Brain microvascular endothelial cell (primary cell): ENCODE data around the gene CNBP.
"Not testable (repeated sequence)": the region's sequence is repeated elsewhere in the genome, so short reads cannot be mapped to it uniquely, and the experiment has no call there.

ENCODE experiments used
- DNase-seq: peaks from one replicate; pipeline ENCODE4 v3.0.0-alpha.2; 2020
- H3K27ac ChIP-seq: fragments of 250-450 bp; sonication (Bioruptor Pico); 2 replicates; pipeline ENCODE4 v1.5.1; 2020; ENCODE audit warnings: mild to moderate bottlenecking, moderate library complexity
- H3K27me3 ChIP-seq: fragments of 250-450 bp; sonication (Bioruptor Pico); replicated peaks from 2 replicates; pipeline ENCODE4 v1.5.1; 2020; ENCODE audit warnings: mild to moderate bottlenecking
- H3K36me3 ChIP-seq: fragments of 250-450 bp; sonication (Bioruptor Pico); replicated peaks from 2 replicates; pipeline ENCODE4 v1.5.1; 2020; ENCODE audit warnings: mild to moderate bottlenecking
- H3K4me3 ChIP-seq: 2 replicates; pipeline ENCODE4 v1.5.1; 2011; ENCODE audit warnings: low read depth, mild to moderate bottlenecking, control low read depth, low read length, moderate library complexity
- CTCF ChIP-seq: IDR thresholded peaks from 2 replicates; pipeline ENCODE4 v1.5.1; 2011; ENCODE audit warnings: low read depth, mild to moderate bottlenecking, moderate library complexity, low read length, control low read depth, inconsistent platforms; ENCODE audit errors: missing control alignments
- in situ Hi-C: cut with HindIII; loops from 2 replicates; pipeline ENCODE4 v1.10.0; 2017; ENCODE audit warnings: low sequenced_read_pairs, low pct_ligation_motif_present

Gene CNBP

GRCh38 chr3:129139911-129140310 lies 43.8 kb downstream of the CNBP start:
- H3K27ac ChIP-seq, result no peak overlapping the region
- DNase-seq, result no peak
- H3K27me3 ChIP-seq, result no peaks in the 10 kb centered on the region
- H3K36me3 ChIP-seq, result peaks cover 18% of the 10 kb centered on the region
- no peak overlapping the region for H3K4me3 ChIP-seq
- in situ Hi-C loops, result no loop called here
- no peak for TF ChIP-seq CTCF

GRCh38 chr3:129136275-129136674 lies 47.4 kb downstream of the CNBP start:
- H3K36me3 ChIP-seq, result peaks cover 43% of the 10 kb centered on the region
- H3K27ac ChIP-seq, H3K27me3 ChIP-seq, H3K4me3 ChIP-seq, DNase-seq, in situ Hi-C loops: not testable (repeated sequence)

- Histone ChIP-seq H3K4me3 (no peak overlapping the region), H3K27ac (no peak overlapping the region), H3K27me3 (no peaks in the 10 kb centered on the region), H3K36me3 (peaks cover 49% of the 10 kb centered on the region)
- no peak for TF ChIP-seq CTCF
- in situ Hi-C loops, result no loop called here
- DNase-seq, result no peak
Measured at GRCh38 chr3:129132097-129132866, 51.4 kb downstream of the CNBP start.

GRCh38 chr3:129131465-129132088 lies 52.1 kb downstream of the CNBP start:
- H3K27ac ChIP-seq, result no peak overlapping the region
- peaks cover 49% of the 10 kb centered on the region for H3K36me3 ChIP-seq
- in situ Hi-C loops, result no loop called here
- no peak for TF ChIP-seq CTCF
- no peak overlapping the region for H3K4me3 ChIP-seq
- H3K27me3 ChIP-seq, result no peaks in the 10 kb centered on the region
- no peak for DNase-seq

GRCh38 chr3:129130291-129130813 lies 53.3 kb downstream of the CNBP start:
- no peak for TF ChIP-seq CTCF
- in situ Hi-C loops, result no loop called here

GRCh38 chr3:129128357-129129155 lies 55.1 kb downstream of the CNBP start:
- peaks cover 32% of the 10 kb centered on the region for H3K36me3 ChIP-seq
- TF ChIP-seq CTCF, result no peak
- no peaks in the 10 kb centered on the region for H3K27me3 ChIP-seq
- in situ Hi-C loops, result no loop called here
- H3K4me3 ChIP-seq, result no peak overlapping the region
- DNase-seq, result no peak
- no peak overlapping the region for H3K27ac ChIP-seq

More at GRCh38 chr3:129130291-129130813, 53.3 kb downstream of the CNBP start:
- H3K27me3 ChIP-seq, result no peaks in the 10 kb centered on the region
- H3K36me3 ChIP-seq, result peaks cover 49% of the 10 kb centered on the region
- H3K27ac ChIP-seq, result no peak overlapping the region
- H3K4me3 ChIP-seq, result no peak overlapping the region
- DNase-seq, result no peak
